Mesothelial cell of epicardium (in vitro differentiated cells): ENCODE measurements around the gene SCP2D1. TPM values are rescaled to one million over a fixed set of nuclear protein-coding genes. Genes with fewer than 3 reads are reported as not detected.

Experiments
- DNase-seq, 2 experiments: peaks; one replicate each; pipeline ENCODE4 v3.0.0; 2021; ENCODE audit warnings: low spot score in 2 of 2; ENCODE audit not compliant: unreplicated experiment in 2 of 2
- H3K27ac Mint-ChIP-seq: 2 replicates; pipeline ENCODE4 v1.8.0; 2021; ENCODE audit warnings: mixed read lengths
- H3K27me3 Mint-ChIP-seq: 2 replicates; pipeline ENCODE4 v1.8.0; 2021; ENCODE audit warnings: low read depth, mixed read lengths
- H3K36me3 Mint-ChIP-seq: 2 replicates; pipeline ENCODE4 v1.8.0; 2021; ENCODE audit warnings: mixed read lengths
- H3K4me1 Mint-ChIP-seq: 2 replicates; pipeline ENCODE4 v1.8.0; 2021; ENCODE audit warnings: mixed read lengths
- H3K4me3 Mint-ChIP-seq: 2 replicates; pipeline ENCODE4 v1.8.0; 2021; ENCODE audit warnings: mild to moderate bottlenecking, moderate library complexity, mixed read lengths
- H3K9me3 Mint-ChIP-seq: 2 replicates; pipeline ENCODE4 v1.8.0; 2021; ENCODE audit warnings: mixed read lengths
- CTCF ChIP-seq: fragments of 200-600 bp; sonication (generic); IDR thresholded peaks from one replicate; pipeline ENCODE4 v1.5.0; 2021; ENCODE audit warnings: antibody characterized with exemption; ENCODE audit not compliant: unreplicated experiment
- total RNA-seq: library from RNA; stranded (reverse); gene quantifications from 3 replicates; pipeline ENCODE4 v1.2.1, GENCODE V29; 2021

The SCP2D1 gene
- total RNA-seq, 1 donor from 2014 or later, result not detected

GRCh38 chr20:18802012-18802634 lies 11.5 kb upstream of the SCP2D1 start:
- peaks cover 11% of the 10 kb centered on the region for H3K9me3 Mint-ChIP-seq
- no peak for TF ChIP-seq CTCF
- H3K27me3 Mint-ChIP-seq, result peaks cover 28% of the 10 kb centered on the region
- DNase-seq, result no peak
- H3K4me1 Mint-ChIP-seq, result no peaks in the 10 kb centered on the region
- H3K36me3 Mint-ChIP-seq, result no peaks in the 10 kb centered on the region
- no peak overlapping the region for H3K27ac Mint-ChIP-seq
- H3K4me3 Mint-ChIP-seq, result no peak overlapping the region

- H3K9me3 Mint-ChIP-seq, result peaks cover 11% of the 10 kb centered on the region
- H3K4me1 Mint-ChIP-seq, result no peaks in the 10 kb centered on the region
- H3K36me3 Mint-ChIP-seq, result no peaks in the 10 kb centered on the region
- no peak overlapping the region for H3K4me3 Mint-ChIP-seq
- no peak for TF ChIP-seq CTCF
- no peak for DNase-seq
- peaks cover 22% of the 10 kb centered on the region for H3K27me3 Mint-ChIP-seq
- H3K27ac Mint-ChIP-seq, result no peak overlapping the region
Observed at GRCh38 chr20:18805881-18806280, 7.7 kb upstream of the SCP2D1 start.

- TF ChIP-seq CTCF, result no peak
- H3K36me3 Mint-ChIP-seq, result no peaks in the 10 kb centered on the region
- DNase-seq, result no peak
- H3K27ac Mint-ChIP-seq, result no peak overlapping the region
- H3K9me3 Mint-ChIP-seq, result peaks cover 11% of the 10 kb centered on the region
- H3K27me3 Mint-ChIP-seq, result peaks cover 26% of the 10 kb centered on the region
- no peaks in the 10 kb centered on the region for H3K4me1 Mint-ChIP-seq
- no peak overlapping the region for H3K4me3 Mint-ChIP-seq
Observed at GRCh38 chr20:18808712-18809111, 4.9 kb upstream of the SCP2D1 start.

GRCh38 chr20:18811186-18811585 lies 2.4 kb upstream of the SCP2D1 start:
- TF ChIP-seq CTCF, result no peak
- Mint-ChIP-seq H3K36me3 (no peaks in the 10 kb centered on the region), H3K4me1 (no peaks in the 10 kb centered on the region), H3K4me3 (no peak overlapping the region), H3K27ac (no peak overlapping the region), H3K9me3 (peaks cover 7% of the 10 kb centered on the region), H3K27me3 (peaks cover 31% of the 10 kb centered on the region)
- no peak for DNase-seq

- H3K9me3 Mint-ChIP-seq, result peaks cover 3% of the 10 kb centered on the region
- H3K4me1 Mint-ChIP-seq, result no peaks in the 10 kb centered on the region
- no peak for DNase-seq
- TF ChIP-seq CTCF, result no peak
- no peak overlapping the region for H3K27ac Mint-ChIP-seq
- peaks cover 31% of the 10 kb centered on the region for H3K27me3 Mint-ChIP-seq
- H3K4me3 Mint-ChIP-seq, result no peak overlapping the region
- no peaks in the 10 kb centered on the region for H3K36me3 Mint-ChIP-seq
Observed at GRCh38 chr20:18811904-18812303, 1.7 kb upstream of the SCP2D1 start.
